Colonic mucosa (tissue), 4 donors: ENCODE data around the gene UEVLD. TPM values are rescaled to one million over a fixed set of nuclear protein-coding genes. Genes with fewer than 3 reads are reported as not detected.

Experiments used
- DNase-seq: peaks from one replicate; pipeline ENCODE4 v3.0.0-alpha.2; 2020
- H3K27ac ChIP-seq: fragments of 200-600 bp; one replicate; pipeline ENCODE4 v1.8.0; 2021
- H3K27me3 ChIP-seq: fragments of 200-600 bp; one replicate; pipeline ENCODE4 v1.8.0; 2021
- H3K36me3 ChIP-seq: fragments of 200-600 bp; one replicate; pipeline ENCODE4 v1.8.0; 2021
- H3K4me1 ChIP-seq: fragments of 200-600 bp; one replicate; pipeline ENCODE4 v1.8.0; 2021; ENCODE audit warnings: mild to moderate bottlenecking
- H3K4me3 ChIP-seq: fragments of 200-600 bp; one replicate; pipeline ENCODE4 v1.8.0; 2021
- H3K9ac ChIP-seq, 2 donors: one replicate each; pipeline ENCODE4 v1.7.0; 2013; ENCODE audit warnings: control low read depth in 2 of 2, low read depth in 2 of 2, low read length in 2 of 2
- H3K9me3 ChIP-seq: fragments of 200-600 bp; one replicate; pipeline ENCODE4 v1.8.0; 2021
- CTCF ChIP-seq: fragments of 200-600 bp; IDR thresholded peaks from one replicate; pipeline ENCODE4 v1.8.0; 2022; ENCODE audit warnings: antibody characterized with exemption, mild to moderate bottlenecking
- intact Hi-C: fragments of 100-400 bp; cut with DNase I; formaldehyde crosslinking; loops from one replicate; pipeline ENCODE4 v1.14.1; 2022
- total RNA-seq, 2 donors: library from RNA; stranded (reverse); fragmentation: NEBNext Ultra II Directional in 1 of 2; extraction: Animal tissue kit (Norgen Biotek cat#: 25700) in 1 of 2; gene quantifications; one replicate each; pipeline ENCODE4 v1.2.1, GENCODE V29; 2021
- donor health status: healthy.
- donor health status: DM: no; HTN: no; CAD: no.
- donor health status: DM: no; HTN: no; CAD: no.

The UEVLD gene
- total RNA-seq, 2 donors from 2014 or later, result 29.2 to 46.6 TPM

DNA sequence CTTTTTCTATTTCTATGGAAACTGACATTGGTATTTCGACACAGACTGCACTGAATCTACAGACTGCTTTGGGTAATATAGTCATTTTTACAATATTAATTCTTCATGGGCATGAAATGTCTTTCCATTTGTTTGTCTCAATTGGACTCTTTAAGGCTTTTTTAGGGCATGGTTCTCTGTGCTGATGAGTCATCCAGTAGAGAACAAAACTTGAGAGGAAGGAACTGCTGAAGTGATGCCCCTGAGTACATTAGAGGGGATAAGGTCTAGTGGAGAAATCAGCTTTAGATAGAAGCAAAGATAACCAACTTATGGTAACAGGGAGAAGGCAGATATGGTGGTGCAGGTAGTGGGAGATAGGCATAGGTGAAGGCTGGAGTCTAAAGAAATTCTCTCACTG lies 86.9 kb downstream of the UEVLD start:
- H3K9me3 ChIP-seq, result no peaks in the 10 kb centered on the region
- H3K9ac ChIP-seq, result no peak overlapping the region
- no peak for TF ChIP-seq CTCF
- no peak overlapping the region for H3K4me3 ChIP-seq
- H3K36me3 ChIP-seq, result peaks cover 4% of the 10 kb centered on the region
- intact Hi-C loops, result loop anchor here (10.0 kb wide), 1 partner anchor 97 kb away; no protein-coding TSS in a partner anchor
- H3K27me3 ChIP-seq, result no peaks in the 10 kb centered on the region
- no peak for DNase-seq
- H3K4me1 ChIP-seq, result no peaks in the 10 kb centered on the region
- H3K27ac ChIP-seq, result no peak overlapping the region

DNA sequence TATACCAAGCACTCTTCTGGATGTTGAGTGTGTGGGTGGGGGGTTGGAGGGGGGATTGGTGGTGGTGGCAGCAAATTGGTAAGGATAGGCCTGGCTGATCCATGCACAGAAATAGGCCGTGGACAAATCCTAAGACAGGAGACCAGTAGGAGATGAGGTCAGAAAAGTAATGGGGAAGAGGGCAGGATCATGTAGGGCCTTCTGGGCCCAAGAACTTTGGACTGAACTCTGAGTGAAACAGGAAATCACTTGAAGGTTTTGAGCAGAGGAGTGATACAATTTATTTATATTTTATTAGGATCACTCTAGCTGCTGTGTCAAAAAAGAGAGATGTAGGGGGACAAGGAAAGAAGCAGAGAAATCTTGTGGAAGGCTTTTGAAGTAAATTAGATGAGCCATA lies 90.5 kb downstream of the UEVLD start:
- Histone ChIP-seq H3K4me1 (no peaks in the 10 kb centered on the region), H3K27me3 (no peaks in the 10 kb centered on the region), H3K9ac (no peak overlapping the region), H3K9me3 (no peaks in the 10 kb centered on the region), H3K27ac (no peak overlapping the region), H3K36me3 (peaks cover 4% of the 10 kb centered on the region), H3K4me3 (no peak overlapping the region)
- DNase-seq, result no peak
- intact Hi-C loops, result loop anchor here (10.0 kb wide), 1 partner anchor 173 kb away; the partner anchor contains the start of genes GTF2H1 and HPS5
- TF ChIP-seq CTCF, result no peak

GRCh38 chr11:18495703-18496102 lies 92.8 kb downstream of the UEVLD start:
- Histone ChIP-seq H3K4me1 (no peaks in the 10 kb centered on the region), H3K4me3 (no peak overlapping the region), H3K36me3 (no peaks in the 10 kb centered on the region), H3K27me3 (no peaks in the 10 kb centered on the region), H3K9ac (no peak overlapping the region), H3K27ac (no peak overlapping the region), H3K9me3 (no peaks in the 10 kb centered on the region)
- TF ChIP-seq CTCF, result no peak
- DNase-seq, result no peak
- intact Hi-C loops, result loop anchor here (10.0 kb wide), 1 partner anchor 171 kb away; the partner anchor contains the start of genes GTF2H1 and HPS5

GRCh38 chr11:18495271-18495670 lies 93.3 kb downstream of the UEVLD start:
- no peak overlapping the region for H3K9ac ChIP-seq
- no peak overlapping the region for H3K4me3 ChIP-seq
- no peaks in the 10 kb centered on the region for H3K36me3 ChIP-seq
- no peak for DNase-seq
- H3K27me3 ChIP-seq, result no peaks in the 10 kb centered on the region
- H3K9me3 ChIP-seq, result no peaks in the 10 kb centered on the region
- no peak overlapping the region for H3K27ac ChIP-seq
- H3K4me1 ChIP-seq, result no peaks in the 10 kb centered on the region
- intact Hi-C loops, result loop anchor here (10.0 kb wide), 1 partner anchor 170 kb away; the partner anchor contains the start of genes GTF2H1 and HPS5
- TF ChIP-seq CTCF, result no peak

DNA sequence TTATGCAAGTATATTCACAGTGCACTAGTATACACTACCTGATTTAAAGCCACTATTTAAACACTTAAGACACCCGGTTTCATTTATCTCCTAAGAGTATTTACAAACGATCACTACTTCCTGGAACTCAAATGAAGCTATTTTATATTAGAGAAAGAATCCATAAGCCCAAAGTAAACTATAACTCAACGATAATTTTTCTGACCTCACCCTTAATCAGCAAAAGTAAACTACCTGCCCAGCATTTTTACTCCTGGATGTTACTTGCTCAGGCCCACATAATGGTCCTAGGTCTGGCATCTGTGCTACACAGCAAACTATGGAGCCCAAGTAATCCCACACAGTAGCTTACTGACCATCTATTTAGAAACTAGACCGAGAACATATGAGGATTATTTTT lies 95.2 kb downstream of the UEVLD start:
- no peak overlapping the region for H3K27ac ChIP-seq
- DNase-seq, result no peak
- intact Hi-C loops, result loop anchor here (10.0 kb wide), 1 partner anchor 169 kb away; the partner anchor contains the start of genes GTF2H1 and HPS5

More for the DNA sequence above, 95.2 kb downstream of the UEVLD start:
- no peak overlapping the region for H3K9ac ChIP-seq
- H3K36me3 ChIP-seq, result no peaks in the 10 kb centered on the region
- H3K4me3 ChIP-seq, result no peak overlapping the region
- H3K9me3 ChIP-seq, result no peaks in the 10 kb centered on the region
- no peaks in the 10 kb centered on the region for H3K27me3 ChIP-seq
- no peaks in the 10 kb centered on the region for H3K4me1 ChIP-seq
- TF ChIP-seq CTCF, result no peak
